Bronchial epithelial cell (primary cell): Measurements from ENCODE around the gene CPA4. TPM values are rescaled to one million over a fixed set of nuclear protein-coding genes. Genes with fewer than 3 reads are reported as not detected.

Experiments
- DNase-seq: peaks from one replicate; pipeline ENCODE4 v3.0.0-alpha.2; 2010; ENCODE audit warnings: low read depth
- FAIRE-seq: peaks from 2 replicates; lab custom pipeline; 2011; peaks lifted over from hg19 to GRCh38; lab: Jason Lieb, UNC
- H3K27me3 ChIP-seq: 2 replicates; pipeline ENCODE4 v1.5.1; 2011; ENCODE audit warnings: low read length; ENCODE audit not compliant: control insufficient read depth, insufficient read depth
- H3K36me3 ChIP-seq: 2 replicates; pipeline ENCODE4 v1.5.1; 2011; ENCODE audit warnings: low read length; ENCODE audit not compliant: control insufficient read depth, insufficient read depth
- H3K4me3 ChIP-seq: 2 replicates; pipeline ENCODE4 v1.5.1; 2011; ENCODE audit warnings: mild to moderate bottlenecking, low read depth, low read length, control low read depth
- CTCF ChIP-seq: IDR thresholded peaks from 2 replicates; pipeline ENCODE4 v1.5.1; 2011; ENCODE audit warnings: mild to moderate bottlenecking, moderate library complexity, low read length, control low read depth, inconsistent platforms; ENCODE audit not compliant: insufficient read depth, severe bottlenecking
- total RNA-seq: library from RNA; depleted of rRNA; stranded (reverse); fragments of >200 nt; gene quantifications from 2 replicates; pipeline ENCODE4 v1.2.1, GENCODE V29; 2014

CPA4 gene
- total RNA-seq, 1 donor from 2014 or later = 5.3 TPM

GRCh38 chr7:130371046-130371445 lies 78.1 kb downstream of the CPA4 start:
- Histone ChIP-seq H3K27me3 (no peaks in the 10 kb centered on the region), H3K4me3 (no peak overlapping the region), H3K36me3 (no peaks in the 10 kb centered on the region)
- no peak for FAIRE-seq
- DNase-seq = peak; percentile 49
- no peak for TF ChIP-seq CTCF

- TF ChIP-seq CTCF = no peak
- Histone ChIP-seq H3K27me3 (no peaks in the 10 kb centered on the region), H3K36me3 (no peaks in the 10 kb centered on the region), H3K4me3 (no peak overlapping the region)
- no peak for DNase-seq
- no peak for FAIRE-seq
These were observed 79.6 kb downstream of the CPA4 start for GRCh38 chr7:130372402-130373165.

Other genes with a start within 250 kb of the CPA4 start
- 7.1 and 8.2 TPM in 2 replicates for gene ZC3HC1, start 241.8 kb upstream of the CPA4 start, total RNA-seq
- 21.3 and 28.9 TPM in 2 replicates for gene KLHDC10, start 222.6 kb upstream of the CPA4 start, total RNA-seq
- gene TMEM209, start 87.8 kb upstream of the CPA4 start, total RNA-seq = 7.4 and 9.5 TPM in 2 replicates
- not detected in 2 replicates for gene SSMEM1, start 85.3 kb upstream of the CPA4 start, total RNA-seq
- not detected in 2 replicates for gene CPA2, start 26.3 kb upstream of the CPA4 start, total RNA-seq
- 0.13 TPM in 1 of 2 replicates, not detected in the other for gene CPA5, start 51.7 kb downstream of the CPA4 start, total RNA-seq
- gene CPA1, start 87.3 kb downstream of the CPA4 start, total RNA-seq = not detected in 2 replicates
- 3.1 and 4.2 TPM in 2 replicates for gene CEP41, start 147.9 kb downstream of the CPA4 start, total RNA-seq
- 6.4 and 11.8 TPM in 2 replicates for gene MEST, start 198.9 kb downstream of the CPA4 start, total RNA-seq